Measurements from ENCODE around the gene EID1.

The EID1 gene

GRCh38 chr15:48914717-48915116, 36.8 kb downstream of the EID1 start:
- no peak for DNase-seq

- no peak for DNase-seq
Observed at GRCh38 chr15:48915861-48916260, 37.9 kb downstream of the EID1 start.

GRCh38 chr15:48916721-48917120, 38.8 kb downstream of the EID1 start:
- DNase-seq, result no peak

- DNase-seq, result no peak
Observed at GRCh38 chr15:48922046-48922445, 44.1 kb downstream of the EID1 start.

GRCh38 chr15:48924528-48925393, 46.8 kb downstream of the EID1 start:
- DNase-seq, result no peak

GRCh38 chr15:48925714-48926223, 47.8 kb downstream of the EID1 start:
- DNase-seq, result no peak

GRCh38 chr15:48928877-48929538, 51.1 kb downstream of the EID1 start:
- peak; percentile 3 to 11 for DNase-seq

GRCh38 chr15:48929661-48930060, 51.7 kb downstream of the EID1 start:
- no peak for DNase-seq

Measured in activated CD4-positive, alpha-beta T cell treated with anti-CD3 and anti-CD28 coated beads for 4 hours (primary cell).